Loucy (cell line): ENCODE measurements around the gene MTSS2.

ENCODE experiments used
- H2AFZ ChIP-seq: fragments of 200-600 bp; sonication (generic); 2 replicates; pipeline ENCODE4 v1.6.0; 2016; ENCODE audit warnings: antibody characterized with exemption, mild to moderate bottlenecking, low read length, moderate library complexity
- H3F3A ChIP-seq: fragments of 200-600 bp; 2 replicates; pipeline ENCODE4 v1.6.0; 2016; ENCODE audit warnings: antibody characterized with exemption, low read depth, mild to moderate bottlenecking
- H3K27me3 ChIP-seq: fragments of 200-600 bp; sonication (generic); 2 replicates; pipeline ENCODE4 v1.6.1; 2014; ENCODE audit warnings: low read length, mild to moderate bottlenecking; ENCODE audit not compliant: insufficient read depth, poor library complexity, severe bottlenecking
- H3K36me3 ChIP-seq: fragments of 200-600 bp; sonication (generic); 2 replicates; pipeline ENCODE4 v1.6.1; 2016; ENCODE audit warnings: low read length; ENCODE audit not compliant: insufficient read depth
- H3K4me1 ChIP-seq: fragments of 200-600 bp; sonication (generic); 2 replicates; pipeline ENCODE4 v1.5.1; 2014; ENCODE audit warnings: low read length, mild to moderate bottlenecking; ENCODE audit not compliant: insufficient read depth, poor library complexity, severe bottlenecking
- H3K4me2 ChIP-seq: fragments of 200-600 bp; sonication (generic); 2 replicates; pipeline ENCODE4 v1.6.0; 2014; ENCODE audit warnings: antibody characterized with exemption, low read length, low read depth, mild to moderate bottlenecking; ENCODE audit not compliant: poor library complexity, severe bottlenecking
- H3K4me3 ChIP-seq: fragments of 200-600 bp; sonication (generic); 2 replicates; pipeline ENCODE4 v1.5.1; 2014; ENCODE audit warnings: low read length, mild to moderate bottlenecking, mixed read lengths; ENCODE audit not compliant: poor library complexity, severe bottlenecking
- H3K79me2 ChIP-seq: fragments of 200-600 bp; sonication (generic); 2 replicates; pipeline ENCODE4 v1.6.1; 2014; ENCODE audit warnings: low read length; ENCODE audit not compliant: insufficient read depth
- H3K9ac ChIP-seq: fragments of 200-600 bp; sonication (generic); 2 replicates; pipeline ENCODE4 v1.6.0; 2014; ENCODE audit warnings: mild to moderate bottlenecking, low read depth, low read length, moderate library complexity; ENCODE audit not compliant: poor library complexity, severe bottlenecking
- H3K9me2 ChIP-seq: fragments of 200-600 bp; sonication (generic); replicated peaks from 2 replicates; pipeline ENCODE4 v1.6.1; 2016; ENCODE audit warnings: low read depth, low read length, mixed read lengths
- H3K9me3 ChIP-seq: fragments of 200-600 bp; sonication (generic); 2 replicates; pipeline ENCODE4 v1.6.1; 2014; ENCODE audit warnings: mild to moderate bottlenecking, antibody characterized with exemption, low read length, low read depth; ENCODE audit not compliant: insufficient read depth
- H4K20me1 ChIP-seq: fragments of 200-600 bp; sonication (generic); 2 replicates; pipeline ENCODE4 v1.6.0; 2014; ENCODE audit warnings: antibody characterized with exemption, low read length, mild to moderate bottlenecking; ENCODE audit not compliant: insufficient read depth, poor library complexity, severe bottlenecking
- EZH2phosphoT487 ChIP-seq: fragments of 200-600 bp; IDR thresholded peaks from 2 replicates; pipeline ENCODE4 v1.6.1; 2018; ENCODE audit warnings: antibody characterized with exemption, mild to moderate bottlenecking, moderate library complexity, borderline replicate concordance
- TF ChIP-seq, protein P1 (sequence below): fragments of 200-600 bp; sonication (generic); conservative IDR thresholded peaks from 2 replicates; pipeline ENCODE4 v1.5.1; 2014; ENCODE audit warnings: mild to moderate bottlenecking, antibody characterized with exemption, low read length

MTSS2 gene

DNA sequence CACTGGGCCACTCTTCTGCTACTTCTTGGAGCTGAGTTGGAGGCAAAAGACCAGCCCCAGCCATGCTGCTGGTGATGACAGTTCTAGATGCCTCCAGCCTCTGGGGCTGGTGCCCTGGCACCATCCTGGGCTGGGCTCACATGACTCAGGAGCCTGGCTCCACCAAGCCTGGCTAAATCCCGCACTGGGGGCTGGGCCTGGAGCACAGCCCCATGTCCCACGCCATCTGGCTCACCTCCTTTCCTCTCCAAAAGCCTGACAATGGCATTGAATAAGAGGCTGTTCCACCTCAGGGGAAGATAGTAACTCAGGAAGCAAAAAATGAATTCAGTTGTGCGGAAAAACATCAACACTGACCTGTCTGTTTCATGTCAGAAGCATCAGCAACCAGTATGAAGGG, 45.1 kb upstream of the MTSS2 start:
- no peak overlapping the region for H2AFZ ChIP-seq
- no peak overlapping the region for H3K4me3 ChIP-seq
- peaks cover 16% of the 10 kb centered on the region; the same call in 1 of the 2 replicates for H3K36me3 ChIP-seq
- no peaks in the 10 kb centered on the region for H3K9me3 ChIP-seq
- no peaks in the 10 kb centered on the region for H3K79me2 ChIP-seq
- H3K9me2 ChIP-seq: no peaks in the 10 kb centered on the region
- no peaks in the 10 kb centered on the region for H3K4me1 ChIP-seq
- no peak overlapping the region for H3K4me2 ChIP-seq
- H4K20me1 ChIP-seq: no peaks in the 10 kb centered on the region
- TF ChIP-seq, protein P1, sequence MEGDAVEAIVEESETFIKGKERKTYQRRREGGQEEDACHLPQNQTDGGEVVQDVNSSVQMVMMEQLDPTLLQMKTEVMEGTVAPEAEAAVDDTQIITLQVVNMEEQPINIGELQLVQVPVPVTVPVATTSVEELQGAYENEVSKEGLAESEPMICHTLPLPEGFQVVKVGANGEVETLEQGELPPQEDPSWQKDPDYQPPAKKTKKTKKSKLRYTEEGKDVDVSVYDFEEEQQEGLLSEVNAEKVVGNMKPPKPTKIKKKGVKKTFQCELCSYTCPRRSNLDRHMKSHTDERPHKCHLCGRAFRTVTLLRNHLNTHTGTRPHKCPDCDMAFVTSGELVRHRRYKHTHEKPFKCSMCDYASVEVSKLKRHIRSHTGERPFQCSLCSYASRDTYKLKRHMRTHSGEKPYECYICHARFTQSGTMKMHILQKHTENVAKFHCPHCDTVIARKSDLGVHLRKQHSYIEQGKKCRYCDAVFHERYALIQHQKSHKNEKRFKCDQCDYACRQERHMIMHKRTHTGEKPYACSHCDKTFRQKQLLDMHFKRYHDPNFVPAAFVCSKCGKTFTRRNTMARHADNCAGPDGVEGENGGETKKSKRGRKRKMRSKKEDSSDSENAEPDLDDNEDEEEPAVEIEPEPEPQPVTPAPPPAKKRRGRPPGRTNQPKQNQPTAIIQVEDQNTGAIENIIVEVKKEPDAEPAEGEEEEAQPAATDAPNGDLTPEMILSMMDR: no peak
- TF ChIP-seq EZH2phosphoT487: no peak
- H3K27me3 ChIP-seq: no peaks in the 10 kb centered on the region
- no peaks in the 10 kb centered on the region for H3F3A ChIP-seq
- no peak overlapping the region for H3K9ac ChIP-seq

DNA sequence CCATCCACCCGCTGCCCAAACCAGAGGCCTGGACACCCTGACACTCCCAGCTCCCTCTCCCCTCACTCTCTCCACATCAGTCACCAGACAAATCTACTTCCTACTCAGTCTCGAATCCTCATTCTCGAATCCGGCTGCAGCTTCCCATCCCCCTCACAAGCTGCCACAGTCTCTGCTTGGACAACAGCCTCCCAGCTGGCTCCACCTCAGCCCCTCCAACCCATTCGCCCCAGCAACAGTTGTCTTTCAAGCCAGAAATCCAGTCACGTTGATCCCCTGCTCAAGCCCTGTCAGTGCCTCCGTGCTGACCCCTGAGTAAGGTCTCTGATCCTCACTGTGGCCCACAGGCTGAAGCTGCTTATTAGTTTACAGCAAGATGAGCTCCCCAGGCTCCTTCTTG, 44.2 kb upstream of the MTSS2 start:
- Histone ChIP-seq H4K20me1 (no peaks in the 10 kb centered on the region), H3K36me3 (peaks cover 16% of the 10 kb centered on the region; the same call in 1 of the 2 replicates), H3K79me2 (no peaks in the 10 kb centered on the region), H3K9me3 (no peaks in the 10 kb centered on the region), H3K4me1 (no peaks in the 10 kb centered on the region), H3K9me2 (no peaks in the 10 kb centered on the region), H3K9ac (no peak overlapping the region), H3K27me3 (no peaks in the 10 kb centered on the region), H2AFZ (no peak overlapping the region), H3K4me3 (no peak overlapping the region), H3F3A (no peaks in the 10 kb centered on the region), H3K4me2 (no peak overlapping the region)
- TF ChIP-seq EZH2phosphoT487: no peak
- TF ChIP-seq, protein P1: no peak

DNA sequence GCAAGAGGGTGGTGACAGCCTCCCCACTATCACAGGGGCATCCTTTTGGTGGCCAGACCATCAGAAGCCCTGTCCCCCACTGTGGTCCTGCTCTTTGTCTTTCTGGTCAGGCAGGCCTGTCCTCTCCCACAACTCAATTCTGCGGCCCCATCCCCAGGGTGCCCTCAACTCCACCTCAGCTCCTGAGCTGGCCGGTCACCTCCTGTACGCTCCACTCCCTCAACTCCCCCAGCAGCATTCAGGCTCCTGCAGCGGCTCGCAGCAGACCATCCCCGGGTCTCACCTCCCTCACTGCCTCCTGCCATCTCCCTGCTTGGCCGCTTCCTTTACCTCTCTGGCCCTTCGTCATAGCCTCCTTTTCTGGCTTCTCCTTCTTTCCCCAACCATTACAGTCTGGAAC, 43.4 kb upstream of the MTSS2 start:
- no peaks in the 10 kb centered on the region for H3K9me3 ChIP-seq
- H4K20me1 ChIP-seq: no peaks in the 10 kb centered on the region
- TF ChIP-seq, protein P1: no peak
- no peak for TF ChIP-seq EZH2phosphoT487
- no peak overlapping the region for H3K4me3 ChIP-seq
- H2AFZ ChIP-seq: no peak overlapping the region
- no peaks in the 10 kb centered on the region for H3K4me1 ChIP-seq
- no peaks in the 10 kb centered on the region for H3F3A ChIP-seq
- no peaks in the 10 kb centered on the region for H3K27me3 ChIP-seq
- H3K36me3 ChIP-seq: peaks cover 16% of the 10 kb centered on the region; the same call in 1 of the 2 replicates
- no peak overlapping the region for H3K4me2 ChIP-seq
- no peaks in the 10 kb centered on the region for H3K9me2 ChIP-seq
- H3K79me2 ChIP-seq: no peaks in the 10 kb centered on the region
- no peak overlapping the region for H3K9ac ChIP-seq
